NOMO-1 treated with dmso at 0.1 percent for 144 hours (cell line): ENCODE measurements around the gene ATG7.

Source experiments
- DNase-seq: peaks from one replicate; lab custom pipeline; 2025; ENCODE audit not compliant: unreplicated experiment; lab: John Stamatoyannopoulos, UW

ATG7 gene

GRCh38 chr3:11603628-11604027 lies 331.4 kb downstream of the ATG7 start:
- DNase-seq = no peak

- no peak for DNase-seq
These were observed 332.1 kb downstream of the ATG7 start for GRCh38 chr3:11604139-11604892.

GRCh38 chr3:11605398-11605797 lies 333.2 kb downstream of the ATG7 start:
- DNase-seq = no peak

- DNase-seq = no peak
These were observed 334.0 kb downstream of the ATG7 start for GRCh38 chr3:11606090-11606784.

- no peak for DNase-seq
These were observed 334.8 kb downstream of the ATG7 start for GRCh38 chr3:11606865-11607440.
